HG03159 (cell line): Measurements from ENCODE around the gene FANCC.

ENCODE experiments used
- ATAC-seq: cut with Tn5 transposase; IDR thresholded peaks from one replicate; pipeline ENCODE4 v1.9.1; 2021; ENCODE audit warnings: mild to moderate bottlenecking, moderate library complexity; ENCODE audit not compliant: unreplicated experiment

FANCC gene

DNA sequence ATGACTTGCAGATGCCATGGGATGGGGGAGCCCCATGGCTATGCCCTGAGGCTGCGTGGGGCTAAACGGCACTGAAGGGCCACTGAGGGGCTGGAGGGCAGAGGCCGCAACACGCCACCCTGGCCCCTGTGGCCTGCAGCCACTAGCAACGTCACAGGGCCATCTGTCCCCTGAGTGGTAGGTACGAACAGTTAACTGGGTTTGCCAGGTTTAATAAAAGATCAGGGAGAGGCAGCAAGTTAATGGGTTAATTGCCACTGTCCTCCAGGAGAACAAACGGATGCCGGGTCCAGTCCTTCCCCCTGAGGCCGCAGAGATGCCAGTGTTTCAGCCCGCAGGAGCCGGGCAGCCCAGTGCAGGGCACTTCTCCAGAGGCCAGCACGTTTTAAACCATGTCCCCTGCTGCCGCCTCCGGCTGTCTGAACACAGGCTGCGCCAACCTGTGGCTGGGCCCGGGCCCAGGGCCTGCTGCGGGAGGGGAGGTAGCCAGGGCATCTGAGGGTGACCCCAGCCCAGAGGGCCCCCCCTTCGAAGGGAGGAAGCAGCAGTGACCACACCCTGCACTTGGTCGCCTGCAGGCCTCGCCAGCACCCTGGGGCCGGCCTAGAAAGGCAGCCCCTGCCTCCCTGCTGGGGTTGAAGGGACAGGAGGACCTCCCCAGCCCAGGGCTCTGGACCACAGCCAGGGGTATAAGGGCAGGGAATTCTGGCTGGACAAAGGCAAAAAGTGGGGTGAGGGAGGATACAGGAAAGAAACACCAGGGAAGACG, 227.3 kb downstream of the FANCC start:
- no peak for ATAC-seq

- ATAC-seq = no peak
Observed at GRCh38 chr9:95089257-95090022, 228.1 kb downstream of the FANCC start.

- ATAC-seq = no peak
Observed at GRCh38 chr9:95088421-95089161, 228.9 kb downstream of the FANCC start.

GRCh38 chr9:95087659-95088242, 229.8 kb downstream of the FANCC start:
- ATAC-seq = no peak

- ATAC-seq = no peak
Observed at GRCh38 chr9:95086564-95086955, 230.9 kb downstream of the FANCC start.

DNA sequence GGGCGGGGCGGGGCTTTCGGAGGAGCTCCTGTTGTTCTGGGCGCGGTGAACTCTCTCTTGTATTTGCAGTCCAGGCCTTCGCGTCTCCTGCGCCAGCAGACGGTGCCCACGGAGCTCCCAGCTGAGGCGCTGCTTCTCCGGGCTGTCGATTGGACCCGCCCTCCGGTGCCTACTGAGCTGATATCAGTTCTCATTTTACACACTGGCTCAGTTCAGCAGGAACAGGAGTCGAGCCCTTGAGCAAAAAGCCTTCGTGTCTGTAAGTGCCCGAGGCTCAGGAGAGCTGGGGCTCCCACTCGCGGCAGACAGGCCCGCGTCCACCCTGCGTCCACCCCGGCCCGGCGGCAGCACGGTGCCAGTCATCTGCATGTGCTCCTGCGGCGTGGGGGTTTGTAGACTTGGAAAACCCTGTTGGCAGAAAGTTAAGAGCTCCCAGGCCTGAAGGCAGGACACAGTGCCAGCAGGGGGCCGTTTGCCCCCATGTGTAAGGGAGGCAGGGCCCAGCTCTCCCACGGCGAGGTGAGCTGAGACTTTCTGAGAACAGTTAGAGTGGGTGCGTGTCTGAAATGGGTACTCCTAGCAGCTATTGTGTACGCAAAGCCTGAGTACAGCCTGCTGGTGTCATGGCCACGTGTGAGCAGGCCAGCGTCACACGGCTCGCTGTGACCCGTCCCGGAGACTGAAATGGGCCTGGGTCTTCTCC, 231.5 kb downstream of the FANCC start:
- ATAC-seq = no peak

- ATAC-seq = no peak
Observed at GRCh38 chr9:95085036-95085770, 232.3 kb downstream of the FANCC start.

DNA sequence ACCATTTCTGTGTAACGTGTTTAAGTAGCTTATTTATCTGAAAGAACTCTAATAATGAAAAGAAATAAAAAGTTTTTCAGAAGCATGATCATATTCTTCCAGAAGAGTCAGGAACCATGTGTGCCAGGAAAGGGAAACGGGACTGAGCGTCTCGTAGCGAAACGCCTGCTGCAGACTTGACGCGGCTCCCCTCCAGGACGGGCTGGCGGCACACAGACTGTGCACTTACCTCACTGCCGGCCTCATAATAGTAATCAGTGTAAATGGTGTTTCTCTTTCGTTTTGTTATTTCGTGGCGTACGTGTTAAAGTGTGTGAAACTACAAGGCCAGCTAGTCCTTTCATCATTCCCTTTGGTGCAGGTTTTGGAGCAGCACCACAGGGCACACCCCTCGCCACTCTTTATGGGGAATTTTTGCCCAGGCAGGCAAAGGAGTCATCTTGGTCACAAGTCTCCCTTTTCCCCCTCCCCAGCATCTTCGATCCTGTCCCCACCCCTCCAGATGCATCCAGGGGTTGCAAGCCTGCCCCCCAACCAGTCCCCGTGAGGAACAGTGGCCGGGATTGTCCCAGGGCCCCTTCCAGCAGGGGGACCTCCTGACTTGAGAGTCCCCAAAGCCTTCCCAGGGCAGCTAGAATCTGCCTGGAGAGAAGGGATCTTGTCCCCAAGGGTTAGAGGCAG, 233.1 kb downstream of the FANCC start:
- ATAC-seq = no peak

DNA sequence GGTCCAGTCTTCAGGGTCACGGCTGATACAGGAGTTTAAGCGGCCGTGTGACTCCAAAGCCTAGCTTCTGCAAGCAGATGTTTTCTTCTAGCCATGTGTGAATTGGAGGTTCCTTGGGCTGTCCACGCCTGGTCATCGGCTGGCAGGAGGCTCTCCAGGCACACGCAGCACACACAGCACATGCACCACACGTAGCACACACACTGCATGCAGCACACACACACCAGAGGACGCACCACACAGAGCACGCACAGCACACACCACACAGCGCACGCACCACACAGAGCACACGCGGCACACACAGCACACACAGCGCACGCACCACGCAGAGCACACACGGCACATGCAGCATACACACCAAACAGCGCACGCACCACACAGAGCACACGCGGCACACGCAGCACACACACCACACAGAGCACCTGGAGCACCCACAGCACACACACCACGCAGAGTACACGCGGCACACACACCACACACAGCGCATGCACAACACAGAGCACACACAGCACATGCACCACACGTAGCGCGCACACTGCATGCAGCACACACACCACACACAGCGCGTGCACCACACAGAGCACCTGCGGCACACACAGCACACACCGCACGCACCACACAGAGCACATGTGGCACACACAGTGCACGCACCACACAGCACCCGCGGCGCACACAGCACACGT, 234.3 kb downstream of the FANCC start:
- no peak for ATAC-seq

DNA sequence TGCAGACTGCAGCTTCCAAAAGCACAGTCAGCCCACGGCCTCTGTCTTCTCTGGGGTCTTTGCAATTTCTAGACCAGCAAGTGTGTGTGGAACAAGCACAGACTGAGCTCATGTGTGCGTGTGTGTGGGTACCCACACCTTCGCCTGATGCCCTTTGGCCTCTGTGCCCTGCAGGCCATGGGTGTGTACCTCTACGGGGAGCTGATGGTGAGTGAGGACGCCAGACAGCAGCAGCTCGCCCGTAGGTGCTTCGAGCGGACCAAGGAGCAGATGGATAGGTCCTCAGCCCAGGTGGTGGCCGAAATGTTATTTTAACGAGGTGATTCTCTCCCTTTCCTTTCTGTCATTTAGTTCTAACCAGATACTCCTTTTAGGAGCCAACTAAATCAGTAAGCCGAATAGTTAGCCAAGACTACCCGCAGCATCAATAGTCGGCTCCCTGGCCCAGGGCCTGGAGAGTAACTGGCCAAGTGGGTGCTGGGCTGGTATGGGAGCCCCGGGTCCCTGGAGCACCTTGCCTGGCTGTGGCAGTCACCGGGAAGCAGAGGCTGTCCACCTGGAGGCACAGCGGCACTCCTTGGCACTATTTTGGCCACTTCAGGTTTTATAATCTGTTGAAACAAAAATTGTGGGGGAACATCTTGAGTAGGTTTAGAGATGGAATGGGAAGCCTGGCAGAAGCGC, 235.0 kb downstream of the FANCC start:
- ATAC-seq = no peak

DNA sequence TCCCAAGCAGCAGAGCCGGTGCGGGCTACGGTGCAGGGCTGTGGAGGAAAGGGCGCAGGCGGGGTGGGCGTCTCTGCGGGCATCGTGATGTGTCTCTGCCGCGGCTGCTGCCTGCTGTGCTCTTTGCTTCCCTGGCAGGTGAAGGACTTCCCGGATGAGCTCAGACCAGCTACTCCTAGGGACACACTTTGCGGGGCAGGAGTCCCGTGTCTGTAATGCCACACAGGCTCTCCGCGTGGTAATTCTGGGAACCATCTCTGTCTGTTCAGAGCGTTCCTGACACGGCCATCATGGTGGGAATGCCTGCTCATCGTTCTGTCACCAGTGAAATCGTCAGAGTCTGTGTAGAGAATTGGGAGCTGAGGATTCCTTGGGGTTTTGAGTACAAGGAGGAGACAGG, 235.5 kb downstream of the FANCC start:
- no peak for ATAC-seq

- ATAC-seq = no peak
Observed at GRCh38 chr9:95080961-95081647, 236.4 kb downstream of the FANCC start.

DNA sequence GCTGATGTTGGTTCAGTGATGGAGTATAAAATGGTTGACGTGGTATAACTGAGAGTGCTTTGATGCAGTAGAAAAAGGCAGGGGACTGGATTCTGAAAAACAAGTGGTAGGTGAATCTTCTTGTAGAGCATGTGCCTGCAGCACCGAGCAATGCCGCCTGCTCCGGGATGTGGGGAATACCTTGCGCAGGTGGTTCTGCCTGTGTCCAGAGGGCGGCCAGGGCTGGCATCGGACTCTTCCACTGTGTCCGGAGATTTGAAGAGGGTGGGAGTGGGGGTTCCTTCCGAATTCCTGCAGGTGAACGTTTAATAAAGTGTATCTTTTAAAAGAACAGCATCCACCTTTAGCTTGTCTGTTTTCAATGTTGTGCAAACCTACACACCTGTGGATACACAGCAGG, 238.0 kb downstream of the FANCC start:
- no peak for ATAC-seq

GRCh38 chr9:95078939-95079338, 238.6 kb downstream of the FANCC start:
- ATAC-seq = no peak

- ATAC-seq = no peak
Observed at GRCh38 chr9:95078511-95078910, 239.0 kb downstream of the FANCC start.

DNA sequence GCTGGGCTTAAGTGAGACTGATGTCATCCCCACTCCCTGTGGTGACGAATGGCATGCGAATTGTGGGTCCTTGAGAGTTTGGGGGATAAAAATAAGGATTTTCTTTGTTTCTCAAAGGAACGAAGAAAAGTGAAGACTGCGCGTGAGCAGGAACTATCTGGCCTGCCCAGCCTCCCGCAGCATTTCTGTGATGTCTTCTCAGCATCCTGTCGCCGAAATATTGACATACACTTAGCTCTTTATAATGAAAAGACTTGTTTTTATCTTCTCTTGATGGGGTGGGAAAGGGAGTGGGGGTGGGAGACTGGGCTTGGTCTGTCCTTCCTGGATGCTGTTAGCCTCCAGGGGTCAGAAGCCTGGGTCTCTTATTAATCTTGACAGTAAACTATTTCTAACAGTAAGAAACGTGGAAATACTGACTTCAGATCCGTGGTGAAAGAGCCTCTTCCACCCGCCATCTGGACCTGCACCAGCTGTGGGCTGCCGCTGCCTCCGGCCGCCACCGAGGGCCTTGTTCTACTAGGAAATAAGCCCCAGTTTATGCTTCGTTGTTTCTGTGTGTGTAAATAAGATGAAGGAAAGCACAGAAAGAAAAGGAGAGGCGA, 239.6 kb downstream of the FANCC start:
- no peak for ATAC-seq

- no peak for ATAC-seq
Observed at GRCh38 chr9:95077053-95077765, 240.3 kb downstream of the FANCC start.
